Ovary (tissue), 3 donors: ENCODE measurements around the gene CACNG4.

Experiments used
- EP300 ChIP-seq: sonication (generic); formaldehyde crosslinking; IDR thresholded peaks from one replicate; pipeline ENCODE4 v1.6.1; 2017; ENCODE audit warnings: antibody characterized with exemption
- POLR2A ChIP-seq: fragments of 450-650 bp; IDR thresholded peaks from one replicate; pipeline ENCODE4 v1.6.1; 2017; ENCODE audit warnings: antibody characterized with exemption, mild to moderate bottlenecking, moderate library complexity
- TF ChIP-seq, protein P1 (sequence below), 3 donors: fragments of 450-650 bp in 2 of 3; fragments of 200-600 bp in 1 of 3; IDR thresholded peaks; one replicate each; pipeline versions ENCODE4 v1.5.1 to v1.8.0; 2016 to 2022; ENCODE audit warnings: antibody characterized with exemption in 3 of 3, mild to moderate bottlenecking in 1 of 3
- donor health status: DM: no; HTN: no; CAD: no.

DNA sequence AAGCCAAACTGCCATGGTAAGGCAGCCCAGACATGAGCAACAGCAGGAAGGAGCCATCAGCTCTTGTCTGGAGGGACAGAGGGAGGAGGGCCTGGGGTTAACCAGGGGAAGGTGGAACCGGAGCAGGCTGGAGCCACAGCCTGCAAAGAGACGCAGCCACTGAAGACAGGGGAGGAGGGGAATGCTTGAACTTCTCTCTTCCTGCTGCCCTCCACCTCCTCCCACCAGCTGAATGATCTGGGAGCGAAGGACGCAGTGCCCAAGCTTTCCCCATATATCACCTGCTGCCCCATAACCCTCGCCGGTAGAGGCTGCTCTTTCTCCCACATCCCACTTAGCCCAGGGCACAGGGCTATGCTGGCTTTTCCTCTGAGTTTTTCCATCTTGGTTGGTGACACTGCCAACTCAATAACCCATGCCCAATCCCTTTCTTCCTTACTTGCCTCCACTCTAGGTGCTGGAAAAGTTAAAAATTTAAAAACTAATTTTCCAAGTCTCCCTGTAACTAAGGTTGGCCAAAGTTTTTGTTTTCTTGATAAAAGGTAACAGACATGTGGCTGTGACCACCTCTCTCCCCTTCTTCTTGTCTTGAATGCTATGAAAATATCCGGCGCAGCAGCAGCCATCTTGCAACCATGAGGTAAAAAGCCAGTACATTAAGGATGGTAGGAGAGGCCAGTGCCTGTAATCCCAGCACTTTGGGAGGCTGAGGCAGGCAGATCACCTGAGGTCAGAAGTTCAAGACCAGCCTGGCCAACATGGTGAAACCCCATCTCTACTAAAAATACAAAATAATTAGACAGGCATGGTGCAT lies 21.8 kb upstream of the CACNG4 start:
- TF ChIP-seq, protein P1, sequence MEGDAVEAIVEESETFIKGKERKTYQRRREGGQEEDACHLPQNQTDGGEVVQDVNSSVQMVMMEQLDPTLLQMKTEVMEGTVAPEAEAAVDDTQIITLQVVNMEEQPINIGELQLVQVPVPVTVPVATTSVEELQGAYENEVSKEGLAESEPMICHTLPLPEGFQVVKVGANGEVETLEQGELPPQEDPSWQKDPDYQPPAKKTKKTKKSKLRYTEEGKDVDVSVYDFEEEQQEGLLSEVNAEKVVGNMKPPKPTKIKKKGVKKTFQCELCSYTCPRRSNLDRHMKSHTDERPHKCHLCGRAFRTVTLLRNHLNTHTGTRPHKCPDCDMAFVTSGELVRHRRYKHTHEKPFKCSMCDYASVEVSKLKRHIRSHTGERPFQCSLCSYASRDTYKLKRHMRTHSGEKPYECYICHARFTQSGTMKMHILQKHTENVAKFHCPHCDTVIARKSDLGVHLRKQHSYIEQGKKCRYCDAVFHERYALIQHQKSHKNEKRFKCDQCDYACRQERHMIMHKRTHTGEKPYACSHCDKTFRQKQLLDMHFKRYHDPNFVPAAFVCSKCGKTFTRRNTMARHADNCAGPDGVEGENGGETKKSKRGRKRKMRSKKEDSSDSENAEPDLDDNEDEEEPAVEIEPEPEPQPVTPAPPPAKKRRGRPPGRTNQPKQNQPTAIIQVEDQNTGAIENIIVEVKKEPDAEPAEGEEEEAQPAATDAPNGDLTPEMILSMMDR (IDR thresholded peaks at IDR 0.05): no peak
- TF ChIP-seq EP300 (no peak), POLR2A (no peak)
